GM13976 (cell line): ENCODE results near the gene ROBO1.

ENCODE experiments used
- DNase-seq: peaks from one replicate; pipeline ENCODE4 v3.0.0; 2012; ENCODE audit warnings: low spot score
- CTCF ChIP-seq: IDR thresholded peaks from 2 replicates; pipeline ENCODE4 v1.5.1; 2012; ENCODE audit warnings: borderline replicate concordance, mild to moderate bottlenecking; ENCODE audit not compliant: insufficient read depth; ENCODE audit errors: extremely low read depth, missing control alignments, control extremely low read depth
- in situ Hi-C: fragments of 300-500 bp; cut with MboI; formaldehyde crosslinking; loops from one replicate; pipeline ENCODE4 v1.12.0; 2022; ENCODE audit warnings: low sequenced_read_pairs, mixed read lengths, inconsistent platforms; ENCODE audit not compliant: unreplicated experiment

The ROBO1 gene

GRCh38 chr3:78847203-78847602, 920.6 kb downstream of the ROBO1 start:
- no peak for DNase-seq
- in situ Hi-C loops: no loop called here

GRCh38 chr3:78846718-78847117, 921.1 kb downstream of the ROBO1 start:
- in situ Hi-C loops: no loop called here
- DNase-seq: no peak

More at GRCh38 chr3:78847203-78847602, 920.6 kb downstream of the ROBO1 start:
- TF ChIP-seq CTCF: no peak

GRCh38 chr3:78845605-78846004, 922.2 kb downstream of the ROBO1 start:
- DNase-seq: no peak
- no peak for TF ChIP-seq CTCF
- in situ Hi-C loops: no loop called here

More at GRCh38 chr3:78846718-78847117, 921.1 kb downstream of the ROBO1 start:
- no peak for TF ChIP-seq CTCF

- no peak for TF ChIP-seq CTCF
- in situ Hi-C loops: no loop called here
- no peak for DNase-seq
These were observed 923.5 kb downstream of the ROBO1 start for GRCh38 chr3:78844307-78844706.

GRCh38 chr3:78839693-78840092, 928.1 kb downstream of the ROBO1 start:
- no peak for DNase-seq
- in situ Hi-C loops: no loop called here
- no peak for TF ChIP-seq CTCF

- TF ChIP-seq CTCF: no peak
- in situ Hi-C loops: no loop called here
- no peak for DNase-seq
These were observed 929.4 kb downstream of the ROBO1 start for GRCh38 chr3:78838362-78838761.

- no peak for DNase-seq
- in situ Hi-C loops: no loop called here
- no peak for TF ChIP-seq CTCF
These were observed 932.9 kb downstream of the ROBO1 start for GRCh38 chr3:78834910-78835309.
